Left renal pelvis (tissue), 4 donors: ENCODE results near the gene SRC. TPM values are rescaled to one million over a fixed set of nuclear protein-coding genes. Genes with fewer than 3 reads are reported as not detected.

ENCODE experiments used
- DNase-seq, 4 donors: peaks; one replicate each; pipeline ENCODE4 v3.0.0-alpha.2; 2013; ENCODE audit warnings: low read depth in 4 of 4, low spot score in 3 of 4
- polyA plus RNA-seq, 4 donors: library from polyadenylated mRNA; unstranded; fragments of 120-200 nt; gene quantifications; one replicate each; pipeline ENCODE4 v1.2.1, GENCODE V29; 2013; ENCODE audit not compliant: insufficient read length in 4 of 4

Gene SRC
- polyA plus RNA-seq, 4 donors = 22.3 to 77.9 (median 57.0) TPM

- no peak for DNase-seq
These were observed 60.4 kb downstream of the SRC start for GRCh38 chr20:37406010-37406998.

GRCh38 chr20:37407019-37407566 lies 61.2 kb downstream of the SRC start:
- no peak for DNase-seq

GRCh38 chr20:37407573-37408002 lies 61.6 kb downstream of the SRC start:
- no peak for DNase-seq

GRCh38 chr20:37408302-37409193 lies 62.6 kb downstream of the SRC start:
- no peak for DNase-seq

GRCh38 chr20:37411408-37412219 lies 65.7 kb downstream of the SRC start:
- no peak for DNase-seq

- no peak for DNase-seq
These were observed 67.0 kb downstream of the SRC start for GRCh38 chr20:37413023-37413334.

GRCh38 chr20:37413379-37413778 lies 67.4 kb downstream of the SRC start:
- no peak for DNase-seq

GRCh38 chr20:37414224-37415035 lies 68.5 kb downstream of the SRC start:
- no peak for DNase-seq

- DNase-seq = no peak
These were observed 69.5 kb downstream of the SRC start for GRCh38 chr20:37415118-37416085.

- no peak for DNase-seq
These were observed 70.3 kb downstream of the SRC start for GRCh38 chr20:37416100-37416847.

GRCh38 chr20:37416848-37417616 lies 71.1 kb downstream of the SRC start:
- DNase-seq = no peak

GRCh38 chr20:37417617-37418467 lies 71.9 kb downstream of the SRC start:
- DNase-seq = no peak

GRCh38 chr20:37418591-37419109 lies 72.7 kb downstream of the SRC start:
- DNase-seq = no peak

GRCh38 chr20:37419307-37419706 lies 73.4 kb downstream of the SRC start:
- DNase-seq = no peak

- no peak for DNase-seq
These were observed 74.0 kb downstream of the SRC start for GRCh38 chr20:37419774-37420542.
